Measurements from ENCODE around the gene KCNAB1.
A peak's percentile ranks its signal among the peaks of the same experiment; 100 is the strongest.

The KCNAB1 gene

DNA sequence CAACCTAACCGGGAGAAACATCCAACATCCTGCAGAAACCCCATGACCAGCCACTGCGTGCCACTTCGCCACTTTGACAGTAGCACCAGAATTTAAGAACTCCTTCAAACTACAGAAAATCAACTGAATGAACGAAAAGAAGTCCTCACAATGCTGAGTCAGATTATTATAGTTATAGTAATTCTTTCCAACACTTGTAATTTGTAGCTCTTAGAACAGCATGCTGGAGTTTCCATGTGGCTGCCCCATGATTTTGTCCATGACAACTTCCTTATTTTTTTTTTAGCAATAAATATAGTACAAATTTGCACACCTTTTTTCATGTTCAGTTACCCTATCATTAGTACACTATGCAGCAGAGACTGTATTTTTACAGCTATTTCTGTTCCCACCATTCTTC lies 460.7 kb downstream of the KCNAB1 start:
- H3K23ac ChIP-seq (ENCODE audit: low read length in 2 of 2), result no peak overlapping the region
- no peak overlapping the region for H2BK120ac ChIP-seq (ENCODE audit: low read depth, low read length)
- no peak overlapping the region for H2BK12ac ChIP-seq (ENCODE audit: low read length in 2 of 2)
- H3K9me3 ChIP-seq (ENCODE audit: control insufficient read depth, low read length), result no peaks in the 10 kb centered on the region
- H2AK5ac ChIP-seq (ENCODE audit: low read length, severe bottlenecking), result no peak overlapping the region
- peaks cover 5% of the 10 kb centered on the region for H3K4me1 ChIP-seq (ENCODE audit: control insufficient read depth, insufficient read depth, low read depth, low read length)
- H4K8ac ChIP-seq (ENCODE audit: low read length), result no peak overlapping the region
- no peaks in the 10 kb centered on the region for H3K36me3 ChIP-seq (ENCODE audit: control insufficient read depth in 1 of 2, insufficient read depth in 2 of 2, low read depth in 1 of 2, low read length in 2 of 2)
- H3K27ac ChIP-seq (ENCODE audit: low read length, poor library complexity, severe bottlenecking), result no peak overlapping the region
- DNase-seq, result no peak
- H3K27me3 ChIP-seq (ENCODE audit: control insufficient read depth in 1 of 2, insufficient read depth in 1 of 2, low read length in 2 of 2), result no peaks in the 10 kb centered on the region
- H3K4me2 ChIP-seq (ENCODE audit: low read length, poor library complexity, severe bottlenecking), result no peak overlapping the region
- H3K9ac ChIP-seq (ENCODE audit: low read length), result no peak overlapping the region
- no peak overlapping the region for H2BK15ac ChIP-seq (ENCODE audit: low read depth, poor library complexity, severe bottlenecking)
- no peak overlapping the region for H2BK5ac ChIP-seq (ENCODE audit: low read depth, low read length, poor library complexity, severe bottlenecking)
- H3K4me3 ChIP-seq (ENCODE audit: insufficient read depth in 1 of 2, low read depth in 1 of 2, low read length in 2 of 2), result no peak overlapping the region
- no peak overlapping the region for H4K91ac ChIP-seq (ENCODE audit: low read length)
- WGBS, result 100% methylated on average over 3 of the region's 4 CpGs
- no peaks in the 10 kb centered on the region for H3K79me1 ChIP-seq (replicated peaks; ENCODE audit: low read length, poor library complexity, severe bottlenecking)
- no peak overlapping the region for H3K18ac ChIP-seq (ENCODE audit: low read depth in 1 of 2, low read length in 2 of 2)
- no peak overlapping the region for H2AFZ ChIP-seq (ENCODE audit: low read depth, low read length)
- no peak overlapping the region for H3K4ac ChIP-seq (ENCODE audit: low read depth in 1 of 2, low read length in 2 of 2)
- H3K14ac ChIP-seq (ENCODE audit: low read length in 2 of 2), result no peak overlapping the region

DNA sequence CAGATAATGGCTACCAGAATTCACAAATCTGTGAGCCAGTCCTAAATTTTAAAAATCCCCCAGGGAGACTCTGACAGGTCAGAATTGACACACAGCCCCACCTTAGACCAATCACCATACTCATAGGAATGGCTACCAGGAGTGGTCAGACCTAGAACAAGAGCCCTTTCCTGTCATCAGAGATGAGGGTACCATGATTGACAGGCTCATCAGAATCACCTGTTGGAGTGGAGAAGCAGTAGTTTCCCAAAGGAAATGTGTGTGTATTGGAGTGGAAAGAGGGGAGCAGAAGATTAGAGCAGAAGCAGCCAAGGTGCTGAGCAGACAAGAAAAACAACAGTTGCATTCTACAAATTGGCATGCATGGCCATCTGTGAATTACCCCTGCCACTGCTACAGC lies 461.6 kb downstream of the KCNAB1 start:
- H3K18ac ChIP-seq (ENCODE audit: low read depth in 1 of 2, low read length in 2 of 2), result no peak overlapping the region
- H3K14ac ChIP-seq (ENCODE audit: low read length in 2 of 2), result no peak overlapping the region
- H2AFZ ChIP-seq (ENCODE audit: low read depth, low read length), result no peak overlapping the region
- no peaks in the 10 kb centered on the region for H3K9me3 ChIP-seq (ENCODE audit: control insufficient read depth, low read length)
- H3K23ac ChIP-seq (ENCODE audit: low read length in 2 of 2), result no peak overlapping the region
- no peak for DNase-seq
- no peak overlapping the region for H2BK120ac ChIP-seq (ENCODE audit: low read depth, low read length)
- no peak overlapping the region for H4K91ac ChIP-seq (ENCODE audit: low read length)
- no peaks in the 10 kb centered on the region for H3K79me1 ChIP-seq (replicated peaks; ENCODE audit: low read length, poor library complexity, severe bottlenecking)
- H3K9ac ChIP-seq (ENCODE audit: low read length), result no peak overlapping the region
- H2AK5ac ChIP-seq (ENCODE audit: low read length, severe bottlenecking), result peak overlapping the region; percentile 6
- H3K27me3 ChIP-seq (ENCODE audit: control insufficient read depth in 1 of 2, insufficient read depth in 1 of 2, low read length in 2 of 2), result no peaks in the 10 kb centered on the region
- H4K8ac ChIP-seq (ENCODE audit: low read length), result no peak overlapping the region
- H2BK5ac ChIP-seq (ENCODE audit: low read depth, low read length, poor library complexity, severe bottlenecking), result no peak overlapping the region
- no peak overlapping the region for H2BK15ac ChIP-seq (ENCODE audit: low read depth, poor library complexity, severe bottlenecking)
- no peaks in the 10 kb centered on the region for H3K36me3 ChIP-seq (ENCODE audit: control insufficient read depth in 1 of 2, insufficient read depth in 2 of 2, low read depth in 1 of 2, low read length in 2 of 2)
- H2BK12ac ChIP-seq (ENCODE audit: low read length in 2 of 2), result no peak overlapping the region
- no peak overlapping the region for H3K4me2 ChIP-seq (ENCODE audit: low read length, poor library complexity, severe bottlenecking)
- no peak overlapping the region for H3K4ac ChIP-seq (ENCODE audit: low read depth in 1 of 2, low read length in 2 of 2)
- no peak overlapping the region for H3K4me3 ChIP-seq (ENCODE audit: insufficient read depth in 1 of 2, low read depth in 1 of 2, low read length in 2 of 2)
- peaks cover 5% of the 10 kb centered on the region for H3K4me1 ChIP-seq (ENCODE audit: control insufficient read depth, insufficient read depth, low read depth, low read length)
- H3K27ac ChIP-seq (ENCODE audit: low read length, poor library complexity, severe bottlenecking), result no peak overlapping the region

DNA sequence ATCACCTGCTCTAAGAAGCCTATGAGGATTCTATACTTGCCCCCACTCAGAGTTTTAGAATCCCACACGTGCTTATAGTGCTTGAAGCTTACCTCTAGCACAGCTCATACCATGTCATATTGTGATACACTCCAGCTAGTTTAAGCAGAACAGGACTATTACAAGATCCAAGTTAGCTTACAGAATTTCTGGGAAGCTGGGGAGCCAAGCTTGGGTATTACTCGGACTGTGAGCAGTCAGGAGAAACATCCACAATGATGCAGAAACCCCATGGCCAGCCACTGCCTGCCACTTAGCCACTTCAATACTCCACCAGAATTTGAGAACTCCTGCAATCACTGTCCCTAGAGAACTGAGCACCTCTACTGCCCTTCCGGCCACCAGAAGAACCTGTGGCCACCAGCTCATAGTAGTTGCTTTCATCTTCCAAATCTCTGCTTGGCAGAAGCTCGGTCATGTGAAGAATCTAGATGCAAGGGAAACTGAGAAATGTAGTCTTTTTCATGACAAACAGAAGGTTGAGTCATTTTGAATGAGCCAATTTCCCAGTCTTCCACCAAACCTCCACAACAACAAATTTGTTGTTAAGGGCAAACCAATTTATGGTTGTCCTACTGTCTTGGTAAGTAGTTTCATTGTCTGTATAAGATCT lies 462.3 kb downstream of the KCNAB1 start:
- Histone ChIP-seq H4K91ac (ENCODE audit: low read length) (no peak overlapping the region), H3K4me3 (ENCODE audit: insufficient read depth in 1 of 2, low read depth in 1 of 2, low read length in 2 of 2) (no peak overlapping the region), H3K4ac (ENCODE audit: low read depth in 1 of 2, low read length in 2 of 2) (no peak overlapping the region), H3K27ac (ENCODE audit: low read length, poor library complexity, severe bottlenecking) (no peak overlapping the region), H2AFZ (ENCODE audit: low read depth, low read length) (no peak overlapping the region), H2BK5ac (ENCODE audit: low read depth, low read length, poor library complexity, severe bottlenecking) (no peak overlapping the region), H2BK12ac (ENCODE audit: low read length in 2 of 2) (no peak overlapping the region), H2AK5ac (ENCODE audit: low read length, severe bottlenecking) (no peak overlapping the region), H3K14ac (ENCODE audit: low read length in 2 of 2) (no peak overlapping the region), H3K4me2 (ENCODE audit: low read length, poor library complexity, severe bottlenecking) (no peak overlapping the region), H3K27me3 (ENCODE audit: control insufficient read depth in 1 of 2, insufficient read depth in 1 of 2, low read length in 2 of 2) (no peaks in the 10 kb centered on the region), H3K9me3 (ENCODE audit: control insufficient read depth, low read length) (no peaks in the 10 kb centered on the region), H4K8ac (ENCODE audit: low read length) (no peak overlapping the region), H2BK15ac (ENCODE audit: low read depth, poor library complexity, severe bottlenecking) (no peak overlapping the region), H3K36me3 (ENCODE audit: control insufficient read depth in 1 of 2, insufficient read depth in 2 of 2, low read depth in 1 of 2, low read length in 2 of 2) (no peaks in the 10 kb centered on the region), H3K4me1 (ENCODE audit: control insufficient read depth, insufficient read depth, low read depth, low read length) (peaks cover 5% of the 10 kb centered on the region), H3K18ac (ENCODE audit: low read depth in 1 of 2, low read length in 2 of 2) (no peak overlapping the region), H3K23ac (ENCODE audit: low read length in 2 of 2) (no peak overlapping the region), H3K9ac (ENCODE audit: low read length) (peak overlapping the region; percentile 29), H3K79me1 (replicated peaks; ENCODE audit: low read length, poor library complexity, severe bottlenecking) (no peaks in the 10 kb centered on the region), H2BK120ac (ENCODE audit: low read depth, low read length) (no peak overlapping the region)
- DNase-seq, result no peak
- WGBS, result 82% methylated on average over 2 of the region's 4 CpGs

DNA sequence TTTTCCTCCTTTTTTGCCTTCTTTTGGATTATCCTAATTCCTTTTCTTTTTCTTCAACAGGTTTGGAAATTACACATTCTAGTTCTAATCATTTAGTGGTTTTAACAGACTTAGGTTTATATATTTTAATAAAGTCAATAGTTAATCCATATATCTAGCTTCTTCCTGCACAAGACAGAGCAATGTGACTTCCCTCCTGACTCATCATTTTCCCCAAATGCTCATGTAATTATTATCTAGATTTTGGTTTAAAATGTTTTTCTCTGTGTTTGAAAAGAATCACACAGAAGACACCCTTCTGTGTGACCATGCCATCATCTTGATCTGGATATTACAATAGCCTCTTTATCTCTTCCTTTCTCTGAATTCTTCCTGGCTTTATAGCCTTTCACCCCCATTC lies 463.1 kb downstream of the KCNAB1 start:
- Histone ChIP-seq H3K23ac (ENCODE audit: low read length in 2 of 2) (no peak overlapping the region), H3K4me2 (ENCODE audit: low read length, poor library complexity, severe bottlenecking) (no peak overlapping the region), H2BK120ac (ENCODE audit: low read depth, low read length) (no peak overlapping the region), H3K4me3 (ENCODE audit: insufficient read depth in 1 of 2, low read depth in 1 of 2, low read length in 2 of 2) (no peak overlapping the region), H3K9ac (ENCODE audit: low read length) (peak overlapping the region; percentile 29), H4K91ac (ENCODE audit: low read length) (no peak overlapping the region), H4K8ac (ENCODE audit: low read length) (no peak overlapping the region), H3K14ac (ENCODE audit: low read length in 2 of 2) (no peak overlapping the region), H3K4ac (ENCODE audit: low read depth in 1 of 2, low read length in 2 of 2) (no peak overlapping the region), H3K36me3 (ENCODE audit: control insufficient read depth in 1 of 2, insufficient read depth in 2 of 2, low read depth in 1 of 2, low read length in 2 of 2) (no peaks in the 10 kb centered on the region), H2AFZ (ENCODE audit: low read depth, low read length) (no peak overlapping the region), H3K4me1 (ENCODE audit: control insufficient read depth, insufficient read depth, low read depth, low read length) (peaks cover 5% of the 10 kb centered on the region), H3K27ac (ENCODE audit: low read length, poor library complexity, severe bottlenecking) (peak overlapping the region; percentile 10), H2BK5ac (ENCODE audit: low read depth, low read length, poor library complexity, severe bottlenecking) (no peak overlapping the region), H3K27me3 (ENCODE audit: control insufficient read depth in 1 of 2, insufficient read depth in 1 of 2, low read length in 2 of 2) (no peaks in the 10 kb centered on the region), H2AK5ac (ENCODE audit: low read length, severe bottlenecking) (no peak overlapping the region), H2BK15ac (ENCODE audit: low read depth, poor library complexity, severe bottlenecking) (no peak overlapping the region), H3K9me3 (ENCODE audit: control insufficient read depth, low read length) (no peaks in the 10 kb centered on the region), H2BK12ac (ENCODE audit: low read length in 2 of 2) (no peak overlapping the region), H3K79me1 (replicated peaks; ENCODE audit: low read length, poor library complexity, severe bottlenecking) (no peaks in the 10 kb centered on the region), H3K18ac (ENCODE audit: low read depth in 1 of 2, low read length in 2 of 2) (no peak overlapping the region)
- no peak for DNase-seq
